Stimulated activated CD4-positive, alpha-beta T cell treated with anti-CD3 and anti-CD28 coated beads, Interleukin-2, amount 100 ng/mL, for 4 hours (primary cell): Measurements from ENCODE around the gene ARHGAP9.

ENCODE experiments used
- DNase-seq: peaks from one replicate; pipeline ENCODE4 v3.0.0-alpha.2; 2020; ENCODE audit warnings: low read depth

Gene ARHGAP9

DNA sequence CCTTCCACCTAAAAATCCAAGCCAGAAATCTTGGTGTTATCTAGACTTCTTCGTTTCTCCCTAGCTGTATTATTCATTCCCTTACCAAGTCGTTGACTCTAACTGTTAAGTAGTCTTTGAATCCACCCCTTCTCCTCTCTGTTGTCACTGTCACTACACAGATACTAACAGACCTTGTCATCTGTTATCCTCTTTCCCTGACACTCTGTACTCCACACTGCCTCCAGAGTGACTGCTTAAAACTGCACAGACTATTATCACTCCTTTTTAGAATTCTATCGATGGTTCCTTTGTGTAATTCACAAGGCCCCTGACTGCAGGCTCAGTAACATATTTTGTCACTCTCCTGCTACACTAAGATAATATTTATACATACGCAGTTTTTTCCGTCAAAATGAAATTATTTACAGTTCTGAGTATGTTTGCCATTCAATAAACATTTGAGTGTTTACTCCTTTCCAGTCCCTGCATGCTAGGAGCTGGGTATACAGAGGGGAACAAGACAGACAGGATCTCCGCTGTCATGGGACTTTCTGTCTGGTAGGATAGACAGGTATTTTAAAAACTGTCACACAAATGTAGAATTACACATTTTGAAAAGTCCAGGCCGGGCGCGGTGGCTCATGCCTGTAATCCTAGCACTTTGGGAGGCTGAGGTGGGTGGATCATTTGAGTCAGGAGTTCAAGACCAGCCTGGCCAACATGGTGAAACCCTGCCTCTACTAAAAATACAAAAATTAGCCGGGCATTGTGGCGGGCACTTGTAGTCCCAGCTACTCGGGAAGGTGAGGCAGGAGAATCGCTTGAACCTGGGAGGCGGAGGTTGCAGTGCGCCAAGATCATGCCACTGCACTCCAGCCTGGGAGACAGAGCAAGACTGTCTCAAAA lies 12.0 kb upstream of the ARHGAP9 start:
- DNase-seq = no peak

DNA sequence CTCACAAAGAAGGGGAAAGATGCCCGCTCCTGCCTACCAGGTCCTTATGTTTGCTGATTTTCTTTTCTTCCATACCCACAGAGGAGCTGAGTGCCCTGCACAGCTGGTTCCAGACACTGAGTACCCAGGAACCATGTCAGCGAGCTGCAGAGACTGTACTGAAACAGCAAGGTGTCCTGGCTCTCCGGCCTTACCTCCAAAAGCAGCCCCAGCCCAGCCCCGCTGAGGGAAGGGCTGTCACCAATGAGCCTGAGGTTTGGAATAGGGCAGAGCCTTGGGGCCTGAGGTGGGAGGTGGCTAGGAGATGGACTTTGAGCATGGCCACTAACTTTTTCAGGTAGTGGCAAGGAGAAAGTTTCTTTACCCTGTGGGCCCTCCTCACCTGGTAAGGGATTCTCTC lies 10.5 kb upstream of the ARHGAP9 start:
- DNase-seq = no peak

DNA sequence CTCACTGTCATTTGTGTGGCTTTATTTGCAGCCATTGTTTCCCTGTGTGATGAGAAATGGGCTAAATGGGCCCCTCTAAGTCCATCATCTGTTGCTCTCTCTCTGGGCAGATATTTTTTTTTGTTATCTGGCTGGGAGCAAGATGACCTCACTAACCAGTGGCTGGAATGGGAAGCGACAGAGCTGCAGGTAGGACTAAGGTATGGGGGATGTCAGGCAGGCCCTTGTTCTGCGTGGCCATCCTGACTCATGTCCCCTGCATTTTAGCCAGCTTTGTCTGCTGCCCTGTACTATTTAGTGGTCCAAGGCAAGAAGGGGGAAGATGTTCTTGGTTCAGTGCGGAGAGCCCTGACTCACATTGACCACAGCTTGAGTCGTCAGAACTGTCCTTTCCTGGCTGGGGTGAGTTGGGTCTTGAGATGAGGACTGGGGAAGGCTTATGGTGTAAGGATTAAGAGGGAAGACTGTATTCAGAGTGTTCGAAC lies 9.5 kb upstream of the ARHGAP9 start:
- no peak for DNase-seq

DNA sequence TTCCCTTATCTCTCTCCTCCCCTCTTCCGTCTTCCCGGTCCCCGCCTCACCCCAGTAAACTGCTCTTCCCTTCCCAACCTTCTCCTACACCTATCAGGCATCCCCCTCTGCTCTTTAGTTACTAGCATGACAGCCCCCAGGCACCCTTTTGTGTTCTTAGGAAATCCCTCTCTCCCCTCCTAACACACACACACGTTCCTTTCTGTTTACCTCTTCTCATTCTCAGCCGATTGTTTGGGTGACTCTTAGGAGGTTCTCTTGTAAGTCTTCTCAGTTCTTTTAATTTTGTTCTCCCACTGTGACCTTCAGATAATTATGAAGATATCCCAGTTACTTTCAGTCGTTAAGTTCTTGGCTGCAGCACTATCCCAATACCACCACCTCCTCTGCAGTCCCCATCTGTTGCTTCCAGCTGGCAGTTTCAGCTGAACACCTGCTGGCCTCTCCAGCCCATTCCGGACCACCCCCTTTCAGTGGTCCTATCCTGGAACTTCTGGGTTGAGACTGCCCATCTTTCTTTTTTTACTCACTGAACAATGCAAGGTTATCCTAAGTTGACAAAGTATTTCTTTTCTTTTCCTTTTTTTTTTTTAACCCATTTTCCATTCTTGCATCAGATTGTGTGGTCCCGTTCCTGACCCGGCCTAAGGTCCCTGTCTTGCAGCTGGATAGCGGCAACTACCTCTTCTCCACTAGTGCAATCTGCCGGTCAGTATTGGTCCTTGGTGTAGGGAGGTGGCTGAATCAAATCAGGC lies 8.9 kb upstream of the ARHGAP9 start:
- DNase-seq = no peak

DNA sequence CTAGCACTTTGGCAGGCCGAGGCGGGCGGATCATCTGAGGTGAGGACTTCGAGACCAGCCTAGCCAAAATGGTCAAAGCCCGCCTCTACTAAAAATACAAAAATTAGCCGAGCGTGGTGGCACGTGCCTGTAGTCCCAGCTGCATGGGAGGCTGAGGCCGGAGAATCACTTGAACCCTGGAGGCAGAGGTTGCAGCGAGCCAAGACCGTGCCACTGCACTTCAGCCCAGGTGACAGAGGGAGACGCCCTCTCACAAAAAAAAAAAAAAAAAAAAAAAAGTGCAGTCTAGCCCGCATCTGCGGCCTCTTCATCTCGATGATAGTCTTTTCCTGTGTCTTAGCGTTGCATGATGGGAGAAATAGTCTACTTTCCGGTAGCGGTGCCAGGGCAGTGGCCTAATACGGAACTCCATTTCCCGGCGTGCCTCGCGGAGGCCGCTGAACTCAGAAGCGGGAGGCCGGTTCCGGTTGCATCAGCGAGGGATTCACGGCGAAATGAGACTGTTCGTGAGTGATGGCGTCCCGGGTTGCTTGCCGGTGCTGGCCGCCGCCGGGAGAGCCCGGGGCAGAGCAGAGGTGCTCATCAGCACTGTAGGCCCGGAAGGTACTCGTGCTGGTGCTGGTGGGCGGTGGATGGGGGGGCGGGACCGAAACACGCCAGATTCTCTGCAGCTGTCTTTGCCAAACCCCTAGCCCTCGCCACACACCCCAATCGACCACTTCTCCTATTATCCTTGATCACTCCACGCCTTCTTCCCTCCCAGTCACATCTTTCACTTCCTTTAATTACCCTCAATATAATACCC lies 8.1 kb upstream of the ARHGAP9 start, which contains the start of gene MARS1:
TSS of gene MARS1 (plus strand) at position 472 of the 805 bp plus-strand sequence. CDS start at position 495, 23 bp downstream.
- DNase-seq = peak; percentile 91

DNA sequence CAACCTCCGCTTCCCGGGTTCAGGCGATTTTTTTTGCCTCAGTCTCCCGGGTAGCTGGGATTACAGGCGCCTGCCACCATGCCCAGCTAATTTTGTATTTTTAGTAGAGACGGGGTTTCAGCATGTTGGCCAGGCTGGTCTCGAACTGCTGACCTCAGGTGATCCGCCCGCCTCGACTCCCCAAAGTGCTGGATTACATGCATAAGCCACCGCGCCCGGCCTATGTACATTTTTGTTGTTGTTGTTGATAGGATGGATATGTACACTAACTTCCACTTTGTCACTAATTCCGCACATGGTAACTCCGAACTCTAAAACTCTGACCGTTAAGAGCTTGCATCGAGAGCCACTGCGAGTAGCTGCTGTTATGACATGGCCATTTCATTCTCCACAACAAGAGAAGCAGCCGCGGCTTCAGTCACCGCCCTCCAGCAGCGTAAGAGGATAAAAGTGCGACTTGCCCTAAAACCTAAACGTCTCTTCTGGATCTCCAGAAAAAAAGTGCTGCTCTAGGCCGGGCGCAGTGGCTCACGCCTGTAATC lies 7.5 kb upstream of the ARHGAP9 start:
- DNase-seq = no peak

DNA sequence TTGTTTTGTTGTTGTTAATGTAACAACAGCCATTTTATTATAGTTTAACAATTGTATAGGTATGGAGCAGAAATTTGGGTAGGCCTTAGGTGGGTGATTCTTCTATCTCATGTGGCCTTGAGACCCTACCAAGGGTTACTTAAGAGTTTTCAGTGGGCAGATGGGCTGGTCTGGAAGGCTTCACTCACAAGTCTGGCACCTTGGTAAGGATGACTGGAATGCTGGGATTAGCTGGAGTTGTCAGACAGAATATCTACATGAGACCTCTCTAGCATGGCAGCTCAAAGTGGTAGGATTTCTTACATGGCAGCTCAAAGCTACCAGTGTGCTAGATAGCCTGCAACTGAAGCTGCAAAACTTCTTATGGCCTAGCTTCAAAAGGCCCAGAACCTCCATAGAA lies 6.0 kb upstream of the ARHGAP9 start:
- no peak for DNase-seq

DNA sequence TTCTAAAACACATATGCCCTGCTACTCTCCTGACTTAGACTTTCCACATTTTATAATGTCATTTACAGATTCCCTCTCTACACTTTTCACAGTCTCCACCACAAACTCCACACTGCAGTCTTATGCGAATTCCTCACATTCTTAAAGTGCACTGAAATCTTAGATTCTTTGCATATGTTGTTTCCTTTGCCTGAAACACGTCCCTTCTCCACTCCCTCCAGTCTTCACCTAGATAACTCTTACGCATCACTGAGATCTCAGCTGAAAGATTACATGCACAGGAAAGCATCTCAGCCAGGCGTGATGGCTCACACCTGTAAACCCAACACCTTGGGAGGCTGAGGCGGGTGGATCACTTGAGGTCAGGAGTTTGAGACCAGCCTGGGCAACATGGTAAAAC lies 3.8 kb upstream of the ARHGAP9 start:
- no peak for DNase-seq

DNA sequence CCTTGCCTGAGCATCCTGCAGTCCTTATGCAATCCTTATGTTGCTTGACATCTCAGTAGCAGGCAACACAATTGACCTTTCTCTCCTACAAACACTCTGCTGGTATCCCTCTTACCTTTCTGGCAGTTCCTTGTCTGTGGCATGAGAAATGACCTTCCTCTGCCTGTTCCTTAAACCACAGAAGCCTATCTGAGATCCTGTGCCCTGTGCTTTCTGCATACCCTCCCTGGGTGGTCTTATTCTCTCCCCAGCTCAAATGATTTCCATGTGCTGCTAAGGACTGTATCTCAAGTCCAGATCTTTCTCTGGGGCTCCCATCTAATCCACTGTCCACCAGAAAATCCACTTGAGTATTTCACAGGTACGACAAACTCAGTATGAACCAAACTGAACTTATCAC lies 2.0 kb upstream of the ARHGAP9 start:
- no peak for DNase-seq

DNA sequence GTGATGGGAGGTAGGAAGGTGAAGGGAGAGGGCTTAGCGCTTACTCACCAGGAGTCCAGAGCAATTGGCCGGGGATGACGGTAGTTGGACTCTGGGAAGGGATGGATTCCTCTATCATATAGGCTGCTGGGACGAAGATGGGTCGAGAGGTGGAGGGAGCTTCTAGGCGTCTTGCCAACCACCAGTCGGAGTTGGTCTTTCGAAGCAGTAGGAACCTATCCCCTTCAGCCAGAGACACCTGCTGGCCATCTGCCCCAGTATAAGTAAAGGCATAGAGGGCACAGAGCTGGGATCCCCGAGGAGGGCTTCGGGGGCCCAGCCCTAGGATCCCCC lies 657 bp downstream of the ARHGAP9 start:
- DNase-seq = no peak

DNA sequence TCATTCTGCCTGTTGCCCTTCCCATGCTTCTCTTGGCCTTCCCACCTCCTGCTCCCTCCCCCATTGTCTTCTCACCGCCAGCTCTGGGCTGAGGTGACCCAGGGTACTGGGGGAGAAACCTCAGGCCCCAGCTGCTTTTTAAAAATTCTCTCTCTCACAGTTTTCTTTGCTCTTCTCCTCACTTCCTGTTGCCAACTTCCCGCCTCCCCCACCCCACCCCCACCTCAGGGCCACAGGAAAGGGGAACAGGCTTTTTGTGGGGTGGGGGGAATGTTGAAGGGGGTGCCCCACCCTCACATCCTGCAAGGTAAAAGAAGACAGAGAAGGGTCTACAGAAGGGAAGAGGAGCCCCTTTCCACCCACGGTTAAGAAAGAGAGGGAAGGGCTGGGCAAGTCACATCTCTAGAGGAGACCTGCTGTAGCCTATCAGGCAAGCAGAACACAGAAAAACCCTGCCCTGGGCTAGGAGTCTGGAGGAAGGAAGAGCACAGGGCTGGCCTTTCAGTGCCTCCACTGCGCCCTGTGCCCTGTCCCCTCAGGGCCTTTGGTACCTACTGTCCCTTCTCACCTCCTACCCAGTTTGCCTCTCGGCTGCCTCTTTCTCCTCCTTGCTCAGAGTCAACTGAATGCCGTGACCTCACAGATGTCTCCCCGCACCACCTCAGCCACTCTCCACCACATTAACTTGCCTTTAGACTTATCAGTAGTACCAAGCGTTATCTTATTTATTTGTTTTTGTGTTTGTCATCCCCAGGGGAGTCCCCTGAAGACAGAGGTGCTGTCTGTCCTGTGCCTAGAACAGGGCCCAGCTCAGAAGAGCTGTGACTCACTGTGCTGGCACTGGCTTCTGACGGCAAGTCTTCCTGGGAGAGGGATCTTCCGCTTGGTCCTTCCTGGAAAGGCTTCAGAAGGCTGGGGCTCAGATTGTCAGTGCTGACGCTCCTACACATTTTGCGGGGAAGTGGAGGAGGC lies 1.7 kb downstream of the ARHGAP9 start:
- peak; percentile 39 for DNase-seq

DNA sequence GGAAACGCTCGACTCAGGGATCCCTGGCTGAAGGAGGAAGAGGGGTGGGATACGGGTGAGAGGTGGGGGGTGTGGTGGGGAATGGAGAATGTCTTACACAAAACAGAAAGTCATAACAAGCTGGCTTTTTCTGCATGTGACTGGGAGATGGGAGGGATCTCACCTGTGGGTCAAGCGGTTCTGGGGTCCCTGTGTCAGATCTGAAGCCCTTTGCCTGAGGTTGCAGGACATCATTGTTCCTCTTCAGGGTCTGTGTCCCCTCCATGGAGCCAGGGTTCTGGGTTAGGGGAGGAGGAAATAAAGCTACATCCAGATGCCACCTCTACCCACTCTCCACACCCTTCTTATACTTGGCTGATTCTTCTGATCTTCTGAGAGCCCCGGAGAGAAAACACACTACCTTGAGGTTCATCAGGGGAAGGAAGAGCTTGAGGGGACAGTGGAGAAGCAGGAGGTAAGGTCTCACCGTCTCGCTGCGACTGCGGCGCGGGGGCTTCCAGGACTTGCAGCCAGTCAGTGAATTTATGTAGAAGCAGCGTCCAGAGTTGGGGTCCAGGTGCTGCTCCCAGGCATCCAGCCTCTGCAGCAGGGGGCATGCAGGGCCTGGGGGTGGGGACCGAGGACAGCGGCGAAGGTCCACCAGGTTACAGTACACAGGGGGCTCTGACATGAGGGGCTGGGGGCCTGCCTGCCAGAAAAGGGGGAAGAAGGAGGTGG lies 2.5 kb downstream of the ARHGAP9 start:
- no peak for DNase-seq

DNA sequence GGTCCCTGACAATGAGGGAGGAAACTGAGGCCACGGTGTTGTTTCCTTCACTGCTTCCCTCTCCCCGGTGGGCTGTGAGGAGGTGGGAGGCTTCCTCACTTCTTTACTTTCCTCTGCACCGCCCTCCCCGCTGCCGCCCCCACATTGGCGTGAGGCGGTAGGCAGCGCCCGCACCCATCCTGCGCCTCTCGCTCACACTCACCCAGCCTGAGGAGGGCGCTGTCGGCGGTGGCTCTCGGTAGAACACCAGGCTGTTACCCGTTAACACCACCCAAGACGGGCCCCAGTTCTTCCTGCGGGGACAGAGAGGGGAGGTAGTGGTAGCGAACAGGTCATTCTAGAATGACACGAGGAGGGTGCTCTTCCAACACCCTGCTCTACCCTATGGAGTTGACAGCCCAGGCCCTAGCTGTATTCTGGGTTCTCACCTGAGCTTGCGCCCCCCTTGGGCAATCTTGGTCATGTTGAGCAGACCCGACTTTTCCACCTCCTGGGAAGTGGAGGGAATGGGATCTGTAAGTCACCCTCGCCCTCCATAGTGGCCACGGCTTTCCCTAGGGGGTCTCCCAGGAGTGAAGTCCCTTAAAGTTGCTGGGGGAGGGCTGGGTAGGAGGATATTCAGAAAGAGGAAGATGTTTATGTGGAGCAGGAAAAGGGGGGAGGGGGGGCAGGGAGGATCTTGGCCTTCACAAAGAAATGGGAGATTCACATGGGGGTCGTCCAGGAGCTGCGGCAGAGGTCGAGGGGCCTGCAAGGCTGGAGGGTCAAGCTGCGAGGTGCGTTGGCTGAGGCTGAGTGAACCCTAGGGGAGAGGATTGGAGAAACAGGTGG lies 3.3 kb downstream of the ARHGAP9 start:
- peak; percentile 48 for DNase-seq

DNA sequence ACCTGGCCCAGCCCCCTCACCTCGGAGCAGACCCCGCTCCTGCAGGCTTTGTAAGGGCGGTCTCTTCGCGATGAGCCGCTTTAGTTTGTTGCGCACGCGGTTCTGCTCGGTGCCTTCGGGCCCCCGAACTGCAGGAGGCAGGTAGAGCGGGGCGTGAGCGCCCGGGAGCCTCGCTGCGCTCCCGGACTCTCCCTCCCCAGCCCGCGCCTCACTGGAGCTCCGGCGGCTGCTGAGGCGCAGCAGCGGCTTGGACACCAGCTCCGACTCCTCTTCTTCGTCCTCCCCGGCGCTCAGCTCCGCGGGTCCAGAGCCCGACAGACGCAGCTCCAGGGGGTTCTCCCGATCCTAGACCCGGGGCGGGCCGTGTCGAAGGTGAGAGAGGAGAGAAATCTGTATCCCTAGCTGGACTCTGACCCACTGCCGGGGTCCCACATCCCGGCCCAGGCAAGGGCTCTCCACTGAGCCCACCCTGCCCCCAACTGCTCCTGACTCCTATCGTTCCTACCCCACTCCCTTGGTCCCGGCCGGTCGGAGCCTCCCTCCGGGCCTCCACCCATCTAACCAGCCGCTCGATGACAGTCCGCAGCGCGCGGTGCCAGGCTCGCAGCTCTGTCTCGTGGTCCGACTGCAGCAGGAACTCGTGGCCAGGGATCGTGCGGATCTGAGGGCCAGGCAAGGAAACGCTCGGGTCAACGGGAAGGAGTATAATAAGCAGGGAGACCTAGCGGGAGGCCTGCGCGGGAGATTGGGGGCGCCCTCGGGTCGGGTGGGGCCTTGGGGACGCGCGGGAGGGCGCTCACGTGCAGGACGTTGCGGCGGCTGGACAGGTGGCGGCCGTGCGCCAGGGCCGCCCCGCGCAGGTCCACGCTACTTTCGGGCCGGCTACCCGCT lies 4.2 kb downstream of the ARHGAP9 start:
- no peak for DNase-seq

DNA sequence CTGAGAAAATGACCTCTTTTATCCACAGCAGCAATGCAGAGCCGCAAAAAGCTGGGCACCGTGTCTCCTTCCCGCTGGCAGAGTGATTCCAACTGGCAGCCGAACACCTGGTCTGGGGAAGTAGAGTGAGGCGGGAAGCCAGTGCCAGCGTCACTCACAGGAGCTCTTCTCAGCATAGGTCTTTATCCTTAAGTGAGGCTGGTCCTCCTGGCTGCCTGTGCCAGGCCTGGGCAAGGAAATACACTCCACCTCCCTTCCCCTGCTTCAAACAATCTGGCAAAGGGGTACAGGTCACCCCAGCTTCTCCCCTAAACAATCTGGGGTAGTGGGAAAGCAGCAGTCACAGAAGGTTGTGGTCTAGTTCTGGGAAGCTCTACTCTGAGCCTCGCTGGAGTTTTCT lies 4.8 kb downstream of the ARHGAP9 start:
- no peak for DNase-seq

DNA sequence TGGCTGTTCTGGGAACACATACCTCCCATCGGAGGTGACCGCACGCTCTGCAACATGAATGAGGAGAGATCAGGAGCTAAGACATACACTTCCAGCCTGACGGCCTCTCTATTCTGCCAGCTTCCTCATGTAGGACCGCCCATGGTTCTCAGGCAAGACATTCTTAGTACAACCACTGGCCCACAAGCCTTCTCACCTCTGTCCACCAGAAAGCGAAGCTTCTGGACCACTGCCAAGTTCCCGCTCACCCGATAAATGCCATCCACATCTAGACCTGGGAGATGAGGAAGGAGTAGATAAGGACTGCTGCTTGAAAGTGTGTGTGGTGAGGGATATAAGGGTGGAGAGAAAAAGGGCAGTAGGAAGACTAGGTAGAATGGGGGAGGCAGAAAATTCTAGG lies 5.2 kb downstream of the ARHGAP9 start:
- DNase-seq = no peak

DNA sequence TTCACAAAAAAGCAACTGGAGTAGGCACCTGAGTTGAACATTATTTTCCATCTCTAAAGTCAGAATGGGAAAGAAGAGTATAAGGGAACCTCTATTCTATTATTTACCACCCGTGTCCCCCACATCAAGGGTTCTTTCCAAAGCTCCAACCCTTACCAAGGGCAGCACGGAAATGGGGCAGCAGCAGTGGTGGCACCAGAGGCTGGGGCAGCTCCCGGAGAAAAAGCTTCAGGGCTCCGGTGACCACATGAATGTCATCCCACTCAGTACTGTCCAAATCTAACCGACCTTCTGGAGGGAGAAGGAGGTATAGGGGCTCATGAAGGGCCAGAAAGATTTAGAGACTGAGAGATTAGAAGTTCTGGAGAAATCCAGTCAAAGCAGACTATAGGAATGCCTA lies 5.8 kb downstream of the ARHGAP9 start:
- DNase-seq = no peak

DNA sequence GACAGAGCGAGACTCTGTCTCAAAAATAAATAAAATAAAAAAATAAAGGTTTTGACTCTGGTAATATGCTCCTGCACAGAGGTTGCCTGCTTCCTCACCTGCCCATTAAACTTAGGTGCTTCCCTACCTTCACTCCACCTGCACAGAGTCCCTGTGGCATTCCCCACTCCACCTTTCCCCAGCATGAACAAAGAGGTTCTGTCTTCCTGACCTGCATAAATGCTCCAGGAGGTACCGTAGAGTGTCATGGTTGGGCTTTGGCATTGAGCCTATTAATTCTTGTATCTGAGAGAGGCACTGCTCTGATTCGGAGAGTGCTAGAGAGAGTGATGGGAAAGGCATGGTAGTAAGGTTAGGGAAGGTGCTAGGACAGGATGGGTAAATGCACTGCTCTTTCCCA lies 6.3 kb downstream of the ARHGAP9 start:
- DNase-seq = no peak
